HepG2 (cell line): Measurements from ENCODE around the gene SEMA4A. TPM values are rescaled to one million over a fixed set of nuclear protein-coding genes. Genes with fewer than 3 reads are reported as not detected.

Experiments used
- MAFK ChIP-seq, 2 experiments: IDR thresholded peaks in 1 of 2; conservative IDR thresholded peaks in 1 of 2; 2 replicates each; pipeline ENCODE4 v1.6.1; 2011; ENCODE audit warnings: improper control_type of control experiment in 2 of 2, low read length in 2 of 2
- NFATC3 ChIP-seq: sonication (generic); formaldehyde crosslinking; IDR thresholded peaks from 2 replicates; pipeline ENCODE4 v1.5.1; 2020; ENCODE audit warnings: mild to moderate bottlenecking, missing genetic modification reagents
- POLR2AphosphoS5 ChIP-seq: IDR thresholded peaks from 2 replicates; pipeline ENCODE4 v1.6.1; 2012; ENCODE audit warnings: low read depth, low read length
- RBM39 ChIP-seq: fragments of 200-400 bp; formaldehyde crosslinking; IDR thresholded peaks from one replicate; pipeline ENCODE4 v1.6.1; 2018; ENCODE audit warnings: antibody characterized with exemption, mild to moderate bottlenecking, low read depth, low read length; ENCODE audit not compliant: poor library complexity, severe bottlenecking
- REXO4 ChIP-seq: sonication (generic); formaldehyde crosslinking; IDR thresholded peaks from 2 replicates; pipeline ENCODE4 v1.8.0; 2022; ENCODE audit warnings: missing genetic modification reagents, mild to moderate bottlenecking, borderline replicate concordance
- SAP130 ChIP-seq: IDR thresholded peaks from 2 replicates; pipeline ENCODE4 v1.6.1; 2016; ENCODE audit warnings: low read depth
- SIX1 ChIP-seq: sonication (generic); formaldehyde crosslinking; IDR thresholded peaks from 2 replicates; pipeline ENCODE4 v1.4.0; 2020; ENCODE audit warnings: missing genetic modification reagents, borderline replicate concordance
- SP2 ChIP-seq: sonication (generic); formaldehyde crosslinking; IDR thresholded peaks from 2 replicates; pipeline ENCODE4 v1.5.1; 2020; ENCODE audit warnings: mild to moderate bottlenecking, missing genetic modification reagents
- ZNF318 ChIP-seq: sonication (generic); formaldehyde crosslinking; IDR thresholded peaks from 2 replicates; pipeline ENCODE4 v1.4.0; 2020; ENCODE audit warnings: mild to moderate bottlenecking, missing genetic modification reagents
- ZNF512B ChIP-seq: sonication (generic); formaldehyde crosslinking; IDR thresholded peaks from 2 replicates; pipeline ENCODE4 v1.5.1; 2020; ENCODE audit warnings: missing genetic modification reagents, mild to moderate bottlenecking, borderline replicate concordance
- ZNF615 ChIP-seq: sonication (generic); formaldehyde crosslinking; IDR thresholded peaks from 2 replicates; pipeline ENCODE4 v1.5.0; 2020; ENCODE audit warnings: mild to moderate bottlenecking, missing genetic modification reagents, borderline replicate concordance
- polyA plus RNA-seq, 8 experiments: library from polyadenylated mRNA; depleted of rRNA in 3 of 8; stranded (reverse) in 7 of 8; unstranded in 1 of 8; fragments of >200 nt; fragmentation: Illumina TruSeq in 4 of 8; extraction: Trizol in 4 of 8; gene quantifications; 2 replicates each; pipeline versions ENCODE4 v1.2.1 to v1.2.3, GENCODE V29; 2011 to 2016; ENCODE audit warnings: low read depth in 4 of 8, missing spikeins in 1 of 8, mixed read lengths in 1 of 8; ENCODE audit not compliant: insufficient read depth in 1 of 8
- total RNA-seq, 5 experiments: library from RNA; depleted of rRNA; stranded (reverse); fragments of >200 nt; fragmentation: Illumina TruSeq; extraction: Trizol; gene quantifications; 2 replicates each; pipeline ENCODE4 v1.2.3, GENCODE V29; 2016; ENCODE audit warnings: low read depth in 1 of 5
- TF ChIP-seq, protein P1 (sequence below): IDR thresholded peaks from 2 replicates; pipeline ENCODE4 v1.6.1; 2016; ENCODE audit warnings: low read depth, missing genetic modification reagents, missing compliant biosample characterization

The SEMA4A gene
- total and polyA plus RNA-seq, 2 of the 13 experiments (the other 11 are each of a cell fraction or from before 2014, with no cell fraction given), result 0.09 to 0.20 TPM

GRCh38 chr1:156146020-156146768 lies 7.2 kb upstream of the SEMA4A start (continued):
- TF ChIP-seq SP2 (CRISPR knock-in tag) (no peak), ZNF512B (no peak), SAP130 (CRISPR knock-in tag) (peak; percentile 66), ZNF615 (CRISPR knock-in tag) (no peak), POLR2AphosphoS5 (no peak), NFATC3 (no peak), RBM39 (no peak), ZNF318 (CRISPR knock-in tag) (no peak), REXO4 (no peak), SIX1 (CRISPR knock-in tag) (no peak), MAFK (conservative IDR thresholded peaks at IDR 0.05 in 1 of 2, IDR thresholded peaks at IDR 0.05 in 1 of 2; ENCODE audit: low read length in 2 of 2) (no peak)
- TF ChIP-seq, protein P1, sequence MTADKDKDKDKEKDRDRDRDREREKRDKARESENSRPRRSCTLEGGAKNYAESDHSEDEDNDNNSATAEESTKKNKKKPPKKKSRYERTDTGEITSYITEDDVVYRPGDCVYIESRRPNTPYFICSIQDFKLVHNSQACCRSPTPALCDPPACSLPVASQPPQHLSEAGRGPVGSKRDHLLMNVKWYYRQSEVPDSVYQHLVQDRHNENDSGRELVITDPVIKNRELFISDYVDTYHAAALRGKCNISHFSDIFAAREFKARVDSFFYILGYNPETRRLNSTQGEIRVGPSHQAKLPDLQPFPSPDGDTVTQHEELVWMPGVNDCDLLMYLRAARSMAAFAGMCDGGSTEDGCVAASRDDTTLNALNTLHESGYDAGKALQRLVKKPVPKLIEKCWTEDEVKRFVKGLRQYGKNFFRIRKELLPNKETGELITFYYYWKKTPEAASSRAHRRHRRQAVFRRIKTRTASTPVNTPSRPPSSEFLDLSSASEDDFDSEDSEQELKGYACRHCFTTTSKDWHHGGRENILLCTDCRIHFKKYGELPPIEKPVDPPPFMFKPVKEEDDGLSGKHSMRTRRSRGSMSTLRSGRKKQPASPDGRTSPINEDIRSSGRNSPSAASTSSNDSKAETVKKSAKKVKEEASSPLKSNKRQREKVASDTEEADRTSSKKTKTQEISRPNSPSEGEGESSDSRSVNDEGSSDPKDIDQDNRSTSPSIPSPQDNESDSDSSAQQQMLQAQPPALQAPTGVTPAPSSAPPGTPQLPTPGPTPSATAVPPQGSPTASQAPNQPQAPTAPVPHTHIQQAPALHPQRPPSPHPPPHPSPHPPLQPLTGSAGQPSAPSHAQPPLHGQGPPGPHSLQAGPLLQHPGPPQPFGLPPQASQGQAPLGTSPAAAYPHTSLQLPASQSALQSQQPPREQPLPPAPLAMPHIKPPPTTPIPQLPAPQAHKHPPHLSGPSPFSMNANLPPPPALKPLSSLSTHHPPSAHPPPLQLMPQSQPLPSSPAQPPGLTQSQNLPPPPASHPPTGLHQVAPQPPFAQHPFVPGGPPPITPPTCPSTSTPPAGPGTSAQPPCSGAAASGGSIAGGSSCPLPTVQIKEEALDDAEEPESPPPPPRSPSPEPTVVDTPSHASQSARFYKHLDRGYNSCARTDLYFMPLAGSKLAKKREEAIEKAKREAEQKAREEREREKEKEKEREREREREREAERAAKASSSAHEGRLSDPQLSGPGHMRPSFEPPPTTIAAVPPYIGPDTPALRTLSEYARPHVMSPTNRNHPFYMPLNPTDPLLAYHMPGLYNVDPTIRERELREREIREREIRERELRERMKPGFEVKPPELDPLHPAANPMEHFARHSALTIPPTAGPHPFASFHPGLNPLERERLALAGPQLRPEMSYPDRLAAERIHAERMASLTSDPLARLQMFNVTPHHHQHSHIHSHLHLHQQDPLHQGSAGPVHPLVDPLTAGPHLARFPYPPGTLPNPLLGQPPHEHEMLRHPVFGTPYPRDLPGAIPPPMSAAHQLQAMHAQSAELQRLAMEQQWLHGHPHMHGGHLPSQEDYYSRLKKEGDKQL, result no peak
